NOMO-1 treated with dmso at 0.1 percent for 144 hours (cell line): ENCODE results near the gene PDE2A.
"Not testable (repeated sequence)": the region's sequence is repeated elsewhere in the genome, so short reads cannot be mapped to it uniquely, and the experiment has no call there.

Experiments used
- DNase-seq: peaks from one replicate; lab custom pipeline; 2025; ENCODE audit not compliant: unreplicated experiment; lab: John Stamatoyannopoulos, UW

Gene PDE2A

GRCh38 chr11:72578991-72579815 lies 95.0 kb downstream of the PDE2A start:
- DNase-seq: no peak

- no peak for DNase-seq
Measured at GRCh38 chr11:72578566-72578965, 95.7 kb downstream of the PDE2A start.

- DNase-seq: no peak
Measured at GRCh38 chr11:72578051-72578450, 96.2 kb downstream of the PDE2A start.

- no peak for DNase-seq
Measured at GRCh38 chr11:72577271-72577721, 96.9 kb downstream of the PDE2A start.

- DNase-seq: no peak
Measured at GRCh38 chr11:72576661-72577060, 97.6 kb downstream of the PDE2A start.

GRCh38 chr11:72576243-72576595 lies 98.0 kb downstream of the PDE2A start:
- DNase-seq: no peak

- DNase-seq: no peak
Measured at GRCh38 chr11:72575533-72576242, 98.5 kb downstream of the PDE2A start.

- no peak for DNase-seq
Measured at GRCh38 chr11:72574548-72575460, 99.4 kb downstream of the PDE2A start.

GRCh38 chr11:72573855-72574445 lies 100.3 kb downstream of the PDE2A start:
- no peak for DNase-seq

GRCh38 chr11:72573072-72573854 lies 101.0 kb downstream of the PDE2A start:
- no peak for DNase-seq

GRCh38 chr11:72572540-72572939 lies 101.7 kb downstream of the PDE2A start:
- not testable (repeated sequence) for DNase-seq

- no peak for DNase-seq
Measured at GRCh38 chr11:72570893-72571661, 103.1 kb downstream of the PDE2A start.

- DNase-seq: no peak
Measured at GRCh38 chr11:72569966-72570892, 104.0 kb downstream of the PDE2A start.

GRCh38 chr11:72568861-72569260 lies 105.4 kb downstream of the PDE2A start:
- no peak for DNase-seq

GRCh38 chr11:72562431-72562830 lies 111.8 kb downstream of the PDE2A start:
- DNase-seq: no peak

GRCh38 chr11:72561856-72562255 lies 112.4 kb downstream of the PDE2A start:
- DNase-seq: no peak

GRCh38 chr11:72560864-72561263 lies 113.4 kb downstream of the PDE2A start:
- not testable (repeated sequence) for DNase-seq

GRCh38 chr11:72556433-72556832 lies 117.8 kb downstream of the PDE2A start:
- no peak for DNase-seq
